ENCODE data around the gene SLC25A39.

- TF ChIP-seq CTCF (IDR thresholded peaks at IDR 0.05), result no peak
- no peak for TF ChIP-seq POLR2A (IDR thresholded peaks at IDR 0.05)
Observed at GRCh38 chr17:44326861-44327444, 2.3 kb upstream of the SLC25A39 start.
